ENCODE results near the gene LMCD1.

DNA sequence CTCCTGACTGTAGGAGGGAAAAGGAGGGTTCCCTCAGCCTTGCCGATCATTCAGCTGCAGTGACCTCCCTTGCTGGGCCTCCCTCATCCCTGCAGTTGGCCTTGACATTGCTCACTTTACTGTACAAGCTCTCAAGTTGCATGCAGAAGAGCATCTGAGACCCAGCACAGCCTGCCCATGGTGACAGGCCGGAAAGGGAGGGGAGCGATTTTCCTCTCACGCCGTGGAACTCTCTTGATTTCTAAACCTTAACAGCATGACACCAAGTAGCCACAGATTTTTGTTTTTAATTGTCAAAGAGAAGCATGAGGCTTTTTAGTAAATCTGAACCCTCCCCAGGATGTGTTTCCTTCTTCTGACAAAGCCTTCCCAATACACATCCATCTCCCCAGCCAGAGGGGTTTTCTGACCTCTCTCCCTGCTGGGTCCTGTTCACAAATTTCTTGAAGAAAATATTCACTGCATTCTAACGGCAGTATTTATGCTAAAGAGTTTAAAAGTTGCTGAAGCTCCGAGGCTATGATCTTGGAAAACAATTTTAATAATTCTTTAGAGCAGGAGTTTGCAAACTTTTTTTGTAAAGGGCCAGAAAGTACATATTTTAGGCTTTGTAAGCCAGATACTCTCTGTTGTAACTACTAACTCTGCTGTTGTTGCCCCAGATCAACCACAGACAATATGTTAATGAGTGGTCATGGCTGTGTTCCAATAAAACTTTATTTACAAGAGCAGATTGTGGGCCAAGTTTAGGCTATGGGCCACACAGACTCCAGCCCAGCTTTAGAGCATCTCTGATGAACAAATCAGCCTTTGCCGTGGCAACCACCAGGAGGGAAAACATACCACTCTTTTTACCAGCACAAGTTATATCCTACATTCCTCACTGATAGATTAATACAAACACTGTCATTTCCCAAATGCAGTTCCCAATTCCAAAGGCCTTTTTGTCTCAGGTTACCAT, 34.8 kb downstream of the LMCD1 start:
- TF ChIP-seq, protein P1, sequence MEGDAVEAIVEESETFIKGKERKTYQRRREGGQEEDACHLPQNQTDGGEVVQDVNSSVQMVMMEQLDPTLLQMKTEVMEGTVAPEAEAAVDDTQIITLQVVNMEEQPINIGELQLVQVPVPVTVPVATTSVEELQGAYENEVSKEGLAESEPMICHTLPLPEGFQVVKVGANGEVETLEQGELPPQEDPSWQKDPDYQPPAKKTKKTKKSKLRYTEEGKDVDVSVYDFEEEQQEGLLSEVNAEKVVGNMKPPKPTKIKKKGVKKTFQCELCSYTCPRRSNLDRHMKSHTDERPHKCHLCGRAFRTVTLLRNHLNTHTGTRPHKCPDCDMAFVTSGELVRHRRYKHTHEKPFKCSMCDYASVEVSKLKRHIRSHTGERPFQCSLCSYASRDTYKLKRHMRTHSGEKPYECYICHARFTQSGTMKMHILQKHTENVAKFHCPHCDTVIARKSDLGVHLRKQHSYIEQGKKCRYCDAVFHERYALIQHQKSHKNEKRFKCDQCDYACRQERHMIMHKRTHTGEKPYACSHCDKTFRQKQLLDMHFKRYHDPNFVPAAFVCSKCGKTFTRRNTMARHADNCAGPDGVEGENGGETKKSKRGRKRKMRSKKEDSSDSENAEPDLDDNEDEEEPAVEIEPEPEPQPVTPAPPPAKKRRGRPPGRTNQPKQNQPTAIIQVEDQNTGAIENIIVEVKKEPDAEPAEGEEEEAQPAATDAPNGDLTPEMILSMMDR (IDR thresholded peaks at IDR 0.05) = no peak
- TF ChIP-seq POLR2A (IDR thresholded peaks at IDR 0.05) = no peak
